Suprapubic skin (tissue), 4 donors: ENCODE results near the gene KIRREL3. TPM values are rescaled to one million over a fixed set of nuclear protein-coding genes. Genes with fewer than 3 reads are reported as not detected.

Experiments
- DNase-seq, 2 donors: peaks; one replicate each; pipeline ENCODE4 v3.0.0-alpha.2; 2019; ENCODE audit warnings: low spot score in 2 of 2
- H3K27ac ChIP-seq: fragments of 200-600 bp; sonication (generic); one replicate; pipeline ENCODE4 v1.5.1; 2019
- H3K27me3 ChIP-seq: fragments of 200-600 bp; sonication (generic); one replicate; pipeline ENCODE4 v1.5.1; 2019
- H3K36me3 ChIP-seq: fragments of 200-600 bp; sonication (generic); one replicate; pipeline ENCODE4 v1.5.1; 2019
- H3K4me1 ChIP-seq: fragments of 200-600 bp; sonication (generic); one replicate; pipeline ENCODE4 v1.5.1; 2019
- H3K4me3 ChIP-seq: fragments of 200-600 bp; sonication (generic); one replicate; pipeline ENCODE4 v1.5.1; 2019; ENCODE audit warnings: mild to moderate bottlenecking
- H3K9me3 ChIP-seq: fragments of 200-600 bp; sonication (generic); one replicate; pipeline ENCODE4 v1.5.1; 2019
- CTCF ChIP-seq, 2 donors: fragments of 200-600 bp in 1 of 2; fragments of 450-650 bp in 1 of 2; sonication (generic) in 1 of 2; IDR thresholded peaks; one replicate each; pipeline ENCODE4 v1.5.1; 2016 to 2019; ENCODE audit warnings: antibody characterized with exemption in 2 of 2, mild to moderate bottlenecking in 1 of 2, moderate library complexity in 1 of 2
- EP300 ChIP-seq: sonication (generic); formaldehyde crosslinking; IDR thresholded peaks from one replicate; pipeline ENCODE4 v1.6.1; 2017; ENCODE audit warnings: antibody characterized with exemption
- POLR2A ChIP-seq, 2 donors: fragments of 450-650 bp; IDR thresholded peaks; one replicate each; pipeline ENCODE4 v1.6.1; 2017; ENCODE audit warnings: antibody characterized with exemption in 2 of 2, mild to moderate bottlenecking in 2 of 2, moderate library complexity in 2 of 2
- POLR2AphosphoS5 ChIP-seq, 3 donors: sonication (generic); formaldehyde crosslinking; IDR thresholded peaks; one replicate each; pipeline ENCODE4 v1.6.1; 2017; ENCODE audit warnings: antibody characterized with exemption in 3 of 3
- WGBS: methylation state at CpG from one replicate; pipeline ENCODE4 v1.1.5; 2018; 5-methylcytosine and 5-hydroxymethylcytosine counted together
- total RNA-seq, 4 donors: library from RNA; depleted of rRNA; stranded (reverse); fragments of >200 nt; gene quantifications; one replicate each; pipeline ENCODE4 v1.1.0, GENCODE V29; 2016

The KIRREL3 gene
- total RNA-seq, 4 donors from 2014 or later = 0.17 TPM; not detected in 3

GRCh38 chr11:126722006-126722736 is 278.4 kb downstream of the KIRREL3 start:
- no peak for TF ChIP-seq POLR2AphosphoS5 (IDR thresholded peaks at IDR 0.05)
- TF ChIP-seq POLR2A (IDR thresholded peaks at IDR 0.05) = no peak
- no peak for TF ChIP-seq CTCF (IDR thresholded peaks at IDR 0.05)
- TF ChIP-seq EP300 = no peak
- WGBS = 100% methylated on average over 1 of the region's 1 CpG
- Histone ChIP-seq H3K27me3 (no peaks in the 10 kb centered on the region), H3K27ac (no peak overlapping the region), H3K36me3 (no peaks in the 10 kb centered on the region), H3K4me1 (peaks cover 11% of the 10 kb centered on the region), H3K9me3 (no peaks in the 10 kb centered on the region), H3K4me3 (no peak overlapping the region)
- no peak for DNase-seq

- H3K9me3 ChIP-seq = no peaks in the 10 kb centered on the region
- H3K4me3 ChIP-seq = no peak overlapping the region
- H3K27ac ChIP-seq = no peak overlapping the region
- no peak for DNase-seq
- H3K4me1 ChIP-seq = peaks cover 11% of the 10 kb centered on the region
- 52% methylated on average over 5 of the region's 5 CpGs for WGBS
- no peaks in the 10 kb centered on the region for H3K27me3 ChIP-seq
- no peaks in the 10 kb centered on the region for H3K36me3 ChIP-seq
- TF ChIP-seq POLR2A (IDR thresholded peaks at IDR 0.05) = no peak
- TF ChIP-seq POLR2AphosphoS5 (IDR thresholded peaks at IDR 0.05) = no peak
- TF ChIP-seq CTCF (IDR thresholded peaks at IDR 0.05) = no peak
- TF ChIP-seq EP300 = no peak
These were observed 279.9 kb downstream of the KIRREL3 start for GRCh38 chr11:126720539-126721235.

GRCh38 chr11:126719740-126720139 is 280.8 kb downstream of the KIRREL3 start:
- peaks cover 11% of the 10 kb centered on the region for H3K4me1 ChIP-seq
- H3K36me3 ChIP-seq = no peaks in the 10 kb centered on the region
- H3K4me3 ChIP-seq = no peak overlapping the region
- no peak for TF ChIP-seq CTCF (IDR thresholded peaks at IDR 0.05)
- TF ChIP-seq POLR2AphosphoS5 (IDR thresholded peaks at IDR 0.05) = no peak
- no peak for TF ChIP-seq EP300
- TF ChIP-seq POLR2A (IDR thresholded peaks at IDR 0.05) = no peak
- 73% methylated on average over 3 of the region's 3 CpGs for WGBS
- H3K27ac ChIP-seq = no peak overlapping the region
- H3K9me3 ChIP-seq = no peaks in the 10 kb centered on the region
- no peak for DNase-seq
- no peaks in the 10 kb centered on the region for H3K27me3 ChIP-seq

- Histone ChIP-seq H3K27ac (no peak overlapping the region), H3K9me3 (no peaks in the 10 kb centered on the region), H3K4me1 (peaks cover 6% of the 10 kb centered on the region), H3K27me3 (peaks cover 4% of the 10 kb centered on the region), H3K4me3 (no peak overlapping the region), H3K36me3 (no peaks in the 10 kb centered on the region)
- no peak for DNase-seq
- WGBS = 40% methylated on average over 3 of the region's 3 CpGs
- TF ChIP-seq POLR2A (IDR thresholded peaks at IDR 0.05) (no peak), CTCF (IDR thresholded peaks at IDR 0.05) (no peak), EP300 (no peak), POLR2AphosphoS5 (IDR thresholded peaks at IDR 0.05) (no peak)
These were observed 282.3 kb downstream of the KIRREL3 start for GRCh38 chr11:126718276-126718675.

- TF ChIP-seq CTCF (IDR thresholded peaks at IDR 0.05) = peak; percentile 2 to 53
- no peak for TF ChIP-seq POLR2A (IDR thresholded peaks at IDR 0.05)
- TF ChIP-seq POLR2AphosphoS5 (IDR thresholded peaks at IDR 0.05) = no peak
- TF ChIP-seq EP300 = no peak
- Histone ChIP-seq H3K4me1 (peaks cover 6% of the 10 kb centered on the region), H3K27ac (no peak overlapping the region), H3K36me3 (no peaks in the 10 kb centered on the region), H3K27me3 (peaks cover 10% of the 10 kb centered on the region), H3K4me3 (no peak overlapping the region), H3K9me3 (no peaks in the 10 kb centered on the region)
- no peak for DNase-seq
- 64% methylated on average over 4 of the region's 4 CpGs for WGBS
These were observed 284.0 kb downstream of the KIRREL3 start for GRCh38 chr11:126716456-126717083.
